BJ (cell line): ENCODE measurements around the gene NGEF. TPM values are rescaled to one million over a fixed set of nuclear protein-coding genes. Genes with fewer than 3 reads are reported as not detected.

Experiments
- CTCF ChIA-PET: fragments of 350-600 bp; formaldehyde crosslinking; extraction: SDS; loops from one replicate; lab custom pipeline; 2021; ENCODE audit warnings: antibody characterized with exemption, inconsistent platforms; lab: Yijun Ruan, JAX
- POLR2A ChIA-PET: fragments of 300-600 bp; sonication (Branson Sonifier 250); formaldehyde crosslinking; extraction: SDS; loops from one replicate; lab custom pipeline; 2021; ENCODE audit warnings: antibody characterized with exemption; lab: Charles Lee
- DNase-seq: peaks from one replicate; pipeline ENCODE4 v3.0.0-alpha.2; 2011; ENCODE audit warnings: low read depth
- H3K27me3 ChIP-seq: 2 replicates; pipeline ENCODE4 v1.6.0; 2011; ENCODE audit warnings: low read length; ENCODE audit not compliant: control insufficient read depth, insufficient read depth
- H3K36me3 ChIP-seq: 2 replicates; pipeline ENCODE4 v1.5.1; 2011; ENCODE audit warnings: low read length; ENCODE audit not compliant: control insufficient read depth, insufficient read depth
- H3K4me3 ChIP-seq: 2 replicates; pipeline ENCODE4 v1.5.1; 2011; ENCODE audit warnings: low read depth, mild to moderate bottlenecking, control low read depth, low read length
- CTCF ChIP-seq: IDR thresholded peaks from 2 replicates; pipeline ENCODE4 v1.5.1; 2011; ENCODE audit warnings: low read depth, mild to moderate bottlenecking, control low read depth, inconsistent platforms, low read length, moderate library complexity; ENCODE audit not compliant: insufficient read depth
- polyA plus RNA-seq: library from polyadenylated mRNA; depleted of rRNA; stranded (reverse); fragments of >200 nt; gene quantifications from 2 replicates; pipeline ENCODE4 v1.2.3, GENCODE V29; 2011

Gene NGEF
- polyA plus RNA-seq, 1 experiment, result 0.23 TPM

GRCh38 chr2:233006648-233007047, 6.4 kb downstream of the NGEF start:
- no peak overlapping the region for H3K4me3 ChIP-seq
- no peak for TF ChIP-seq CTCF
- H3K36me3 ChIP-seq, result no peaks in the 10 kb centered on the region
- ChIA-PET CTCF (interaction anchor here (0.8 to 1.2 kb wide), 2 partner anchors 10 to 48 kb away, joined by 3 read pairs; no protein-coding TSS in a partner anchor), POLR2A (no interaction called here)
- H3K27me3 ChIP-seq, result peaks cover 8% of the 10 kb centered on the region
- no peak for DNase-seq

GRCh38 chr2:233005096-233005495, 8.0 kb downstream of the NGEF start:
- Histone ChIP-seq H3K4me3 (no peak overlapping the region), H3K27me3 (peaks cover 8% of the 10 kb centered on the region), H3K36me3 (no peaks in the 10 kb centered on the region)
- CTCF ChIA-PET, result no interaction called here
- no peak for DNase-seq
- TF ChIP-seq CTCF, result no peak
- POLR2A ChIA-PET, result no interaction called here

- peaks cover 9% of the 10 kb centered on the region for H3K27me3 ChIP-seq
- POLR2A ChIA-PET, result no interaction called here
- H3K36me3 ChIP-seq, result no peaks in the 10 kb centered on the region
- no peak for TF ChIP-seq CTCF
- no peak overlapping the region for H3K4me3 ChIP-seq
- CTCF ChIA-PET, result no interaction called here
- no peak for DNase-seq
These were observed 9.1 kb downstream of the NGEF start for GRCh38 chr2:233003658-233004555.

- ChIA-PET POLR2A (no interaction called here), CTCF (interaction anchor here (1.3 kb wide), 1 partner anchor 11 kb away, joined by 3 read pairs; no protein-coding TSS in a partner anchor)
- DNase-seq, result no peak
- TF ChIP-seq CTCF, result no peak
- no peak overlapping the region for H3K4me3 ChIP-seq
- no peaks in the 10 kb centered on the region for H3K36me3 ChIP-seq
- peaks cover 9% of the 10 kb centered on the region for H3K27me3 ChIP-seq
These were observed 10.0 kb downstream of the NGEF start for GRCh38 chr2:233002829-233003657.
